GM18508 (cell line): ENCODE results near the gene TP73.
A peak's percentile ranks its signal among the peaks of the same experiment; 100 is the strongest.

Source experiments
- ATAC-seq: cut with Tn5 transposase; IDR thresholded peaks from one replicate; pipeline ENCODE4 v1.9.1; 2021; ENCODE audit warnings: moderate number of reproducible peaks; ENCODE audit not compliant: insufficient read depth, unreplicated experiment

Gene TP73

DNA sequence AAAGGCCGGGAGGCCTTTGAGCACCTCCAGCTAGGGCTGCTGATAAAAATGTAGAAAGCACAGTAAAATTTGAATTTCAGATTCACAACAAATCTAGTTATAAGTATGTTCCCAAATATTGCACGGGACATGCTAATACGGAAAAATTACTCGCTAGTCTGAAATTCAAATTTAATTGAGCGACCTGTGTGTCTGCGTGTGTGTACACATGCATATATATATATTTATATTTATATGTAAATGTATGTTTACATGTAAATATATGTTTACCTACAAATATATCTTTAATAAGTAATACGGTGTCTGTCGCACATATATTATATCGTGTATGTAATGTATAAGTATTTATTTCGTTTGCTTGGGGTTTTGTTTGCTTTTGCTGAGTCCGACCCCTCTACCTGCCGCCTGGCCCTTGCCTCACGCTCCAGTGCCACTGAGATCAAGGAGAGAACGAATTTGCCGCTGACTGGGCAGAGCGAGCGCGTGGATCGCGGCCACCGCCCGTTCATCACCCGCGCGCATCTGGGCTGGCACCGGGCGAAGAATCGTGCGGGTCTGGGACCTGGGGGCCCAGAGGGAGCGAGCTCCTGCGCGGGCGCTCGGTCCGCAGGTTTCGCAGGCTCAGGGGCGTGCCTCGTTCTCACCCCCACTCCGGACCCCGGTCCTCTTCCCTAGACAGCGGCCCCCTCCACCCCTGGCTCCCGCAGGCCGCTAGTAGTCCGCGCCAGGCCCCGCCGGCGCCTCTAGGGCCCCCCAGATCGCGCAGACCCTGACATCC, 1.9 kb upstream of the TP73 start:
- no peak for ATAC-seq

DNA sequence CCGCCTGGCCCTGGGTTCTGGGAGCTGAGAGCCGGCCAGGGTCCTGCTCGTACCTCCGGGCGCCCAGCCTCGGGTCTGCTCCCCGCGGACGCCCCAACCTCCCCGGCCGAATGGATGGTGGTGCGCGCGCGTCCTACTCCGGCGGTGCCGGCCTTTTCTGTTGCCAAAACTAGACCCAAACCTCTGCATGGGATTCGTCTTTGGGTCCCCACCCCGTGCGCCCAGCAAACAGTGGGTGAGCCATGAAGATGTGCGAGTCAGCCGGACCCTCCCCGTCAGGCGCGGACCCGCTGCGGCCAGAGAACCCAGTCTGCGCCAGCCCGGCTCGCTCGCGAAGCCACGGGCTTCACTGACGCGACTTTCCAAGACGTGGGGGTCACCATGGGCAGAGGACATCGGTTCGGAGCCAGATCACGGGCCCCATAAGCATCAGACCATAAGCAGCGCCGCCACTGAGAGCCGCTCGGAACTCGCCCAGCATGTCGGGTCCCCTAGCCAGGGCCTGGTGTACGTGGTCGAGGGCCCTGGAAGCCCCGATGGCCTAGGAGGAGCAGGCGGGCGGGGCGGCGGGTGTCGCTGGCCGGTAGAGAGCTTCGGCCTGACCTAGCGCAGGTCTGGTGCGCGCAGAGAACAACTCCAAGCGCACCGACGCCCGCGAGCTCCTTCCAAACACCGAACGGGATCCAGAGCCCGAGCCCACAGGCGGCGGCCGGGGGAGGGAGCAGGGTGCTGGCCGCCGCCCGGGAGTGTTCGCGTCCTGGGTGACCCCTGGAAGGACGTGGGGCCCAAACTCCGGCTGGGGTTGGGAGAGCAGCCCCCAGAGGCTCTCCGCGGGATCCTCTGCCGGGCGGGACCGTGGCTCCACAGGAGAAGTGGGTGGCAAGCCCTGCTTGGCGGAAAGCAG, 1.0 kb upstream of the TP73 start:
- ATAC-seq, result no peak

DNA sequence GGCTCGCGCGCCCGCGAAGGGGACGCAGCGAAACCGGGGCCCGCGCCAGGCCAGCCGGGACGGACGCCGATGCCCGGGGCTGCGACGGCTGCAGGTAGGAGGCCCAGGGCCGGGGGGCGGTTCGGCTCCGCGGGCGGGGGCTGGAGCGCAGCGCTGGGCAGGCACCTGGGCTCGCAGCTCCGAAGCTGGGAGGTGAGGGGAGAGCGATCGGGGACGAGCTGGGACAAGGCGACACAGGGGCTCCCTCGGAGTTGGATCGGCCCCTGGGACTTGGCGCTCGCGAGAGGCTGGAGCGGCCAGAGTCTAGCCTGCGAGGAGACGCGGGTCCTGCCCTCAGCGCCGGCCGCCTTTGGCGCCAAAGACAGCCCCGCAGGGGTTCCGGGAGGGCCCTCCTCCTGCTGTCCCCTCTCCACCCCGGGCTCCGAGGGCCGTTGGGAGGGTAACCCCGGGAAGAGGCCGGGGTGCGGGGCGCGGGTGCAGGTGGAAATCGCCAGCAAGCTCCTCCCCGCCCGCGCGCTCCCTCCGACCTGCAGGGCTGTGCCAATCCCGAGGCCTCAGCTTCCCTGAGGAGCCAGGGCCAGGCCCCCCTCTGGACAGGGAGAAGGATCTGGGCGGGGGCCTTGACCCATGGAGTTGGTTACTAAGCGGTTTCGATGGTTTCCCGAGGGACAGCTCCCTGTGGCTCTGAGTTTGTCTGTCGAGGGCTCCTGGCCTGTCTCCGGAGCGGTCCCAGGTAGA, 401 bp downstream of the TP73 start:
- ATAC-seq, result no peak

DNA sequence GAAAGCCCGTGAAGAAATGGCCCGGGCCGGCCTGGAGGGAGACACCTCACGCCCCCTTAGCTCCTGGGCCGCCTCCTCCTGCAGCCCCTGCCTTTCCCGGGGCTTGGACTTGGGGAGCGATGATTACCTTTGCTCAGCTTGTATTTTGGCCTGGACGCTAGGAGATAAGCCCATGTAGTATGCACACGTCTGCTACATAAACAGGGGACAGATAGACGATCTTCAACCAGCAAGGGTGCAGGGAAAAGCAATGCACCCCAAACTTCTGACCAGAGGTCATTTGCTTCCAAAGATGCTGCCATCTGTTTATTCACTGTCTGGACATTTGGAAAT, 936 bp downstream of the TP73 start:
- no peak for ATAC-seq

DNA sequence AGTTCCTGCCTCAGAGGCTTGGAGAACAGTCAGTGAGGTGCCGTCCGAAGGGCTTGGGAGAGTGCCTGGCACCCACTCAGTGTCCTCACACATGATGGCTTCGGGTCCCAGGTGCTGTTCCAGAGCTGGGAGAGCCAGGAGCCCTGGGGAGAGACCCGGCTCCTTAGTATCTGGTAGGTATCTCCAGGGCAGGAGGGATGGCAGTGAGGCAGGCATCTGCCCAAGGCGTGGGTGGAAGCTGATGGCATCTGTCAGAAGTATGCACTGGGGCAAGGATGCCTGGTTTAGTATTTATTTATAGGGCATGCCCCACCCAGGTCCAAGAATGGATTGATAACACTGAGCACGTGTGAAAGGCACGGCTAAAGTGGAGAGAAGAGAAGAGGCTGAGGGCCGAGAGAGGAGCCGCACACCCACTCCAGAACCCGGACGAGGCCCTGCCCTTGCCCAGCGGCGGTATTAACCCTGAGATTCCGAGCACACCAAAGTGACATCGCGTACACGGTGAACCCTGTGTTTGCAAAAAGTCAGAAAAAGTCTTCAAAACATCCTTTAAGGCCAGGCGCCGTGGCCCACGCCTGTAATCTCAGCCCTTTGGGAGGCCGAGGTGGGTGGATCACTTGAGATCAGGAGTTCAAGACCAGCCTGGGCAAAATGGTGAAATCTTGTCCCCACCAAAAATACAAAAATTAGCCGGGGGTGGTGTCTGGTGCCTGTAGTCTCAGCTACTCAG, 2.4 kb downstream of the TP73 start:
- ATAC-seq, result no peak

DNA sequence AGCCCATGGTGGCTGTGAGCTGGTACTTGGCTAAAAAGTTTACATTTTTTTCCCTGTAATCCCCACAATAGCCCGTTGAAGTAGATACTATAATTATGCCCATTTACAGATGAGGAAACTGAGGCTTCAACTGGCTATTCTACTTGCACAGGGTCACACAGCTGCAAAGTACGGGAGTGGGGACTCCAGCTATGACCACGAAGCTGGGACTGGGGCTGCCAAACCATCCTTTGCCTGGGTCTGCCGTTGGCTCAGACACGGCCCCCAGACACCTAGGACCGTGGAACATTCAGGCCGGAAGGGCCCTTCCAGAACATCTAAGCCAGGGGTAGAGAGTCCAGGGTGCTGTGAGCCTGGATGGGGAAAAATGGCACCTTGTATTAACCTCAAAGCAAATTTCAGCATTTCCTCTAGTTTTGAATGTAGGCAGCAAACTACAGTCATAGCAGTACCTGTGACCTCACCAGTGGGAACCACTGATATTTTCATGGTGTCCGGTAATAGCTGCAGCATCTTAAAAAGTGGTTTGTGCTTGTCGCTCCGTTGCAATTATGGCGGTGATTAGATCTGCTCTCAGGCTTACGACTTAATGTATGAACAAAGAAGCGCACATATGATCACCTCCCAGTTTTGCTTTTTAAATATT, 4.3 kb downstream of the TP73 start:
- ATAC-seq, result peak; percentile 45

DNA sequence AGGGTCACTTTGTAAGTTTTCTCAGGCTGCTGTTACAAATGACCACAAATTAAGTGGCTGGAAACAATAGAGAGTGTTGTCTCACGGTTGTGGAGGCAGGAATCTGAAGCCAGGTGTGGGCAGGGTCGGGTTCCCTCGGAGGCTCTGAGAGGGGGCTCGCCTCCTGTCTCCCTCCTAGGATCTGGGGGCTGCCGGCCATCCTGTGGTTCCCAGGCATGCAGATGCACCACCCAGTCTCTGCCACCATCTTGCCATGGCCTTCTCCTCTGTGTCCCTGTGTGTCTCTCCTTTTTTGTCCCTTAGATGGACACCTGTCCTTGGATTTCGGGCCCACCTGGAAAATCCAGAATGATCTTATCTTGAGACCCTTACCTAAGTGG, 4.8 kb downstream of the TP73 start:
- no peak for ATAC-seq

DNA sequence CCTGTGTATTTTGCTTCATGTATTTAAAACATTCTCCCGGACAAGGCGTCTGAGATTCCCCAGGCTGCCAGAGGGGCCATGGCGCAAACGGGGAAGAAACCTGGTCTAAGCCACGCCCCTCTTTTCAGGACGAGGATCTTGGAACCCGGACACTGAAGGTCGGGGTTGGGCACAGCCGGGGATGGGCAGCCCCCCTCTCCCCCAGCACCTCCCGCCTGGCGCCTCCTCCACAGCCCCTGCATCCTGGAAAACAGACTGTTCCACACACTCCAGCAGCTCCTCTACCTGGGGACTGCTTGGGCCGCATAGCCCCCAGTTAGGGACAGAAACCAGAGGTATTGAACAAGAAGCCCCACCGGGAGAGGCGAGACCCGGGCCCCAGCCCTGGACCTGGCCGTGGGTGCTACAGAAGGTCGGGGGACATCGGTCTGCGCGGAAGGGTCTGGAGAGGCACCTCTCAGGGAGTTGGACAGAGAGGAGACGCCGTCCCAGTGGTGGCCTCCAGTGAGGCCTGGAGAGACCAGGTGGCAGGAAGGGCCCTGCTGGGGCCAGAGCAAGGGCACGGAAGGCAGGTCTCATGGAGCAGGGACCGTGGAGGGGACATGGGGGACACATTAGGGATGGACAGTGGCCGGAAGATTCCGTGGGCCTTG, 5.4 kb downstream of the TP73 start:
- ATAC-seq, result no peak

DNA sequence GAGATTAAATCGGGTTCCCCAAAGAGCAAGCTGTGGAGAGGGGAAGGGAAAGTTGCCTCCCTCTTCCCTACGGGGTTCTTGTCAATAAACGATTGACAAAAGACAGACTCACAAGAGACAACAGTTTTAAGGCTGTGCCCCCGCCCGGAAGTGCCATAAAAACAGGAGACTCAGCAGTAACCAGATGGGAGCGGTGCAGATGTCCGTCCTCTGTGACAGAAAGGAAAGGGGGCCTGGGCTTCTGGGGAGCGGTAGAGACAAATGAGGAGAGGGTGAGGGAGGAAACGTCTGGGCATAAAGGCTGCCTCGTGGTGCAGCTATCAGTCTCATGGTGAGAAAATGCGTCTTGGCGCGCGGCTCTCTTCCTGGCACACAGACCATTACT, 5.9 kb downstream of the TP73 start:
- ATAC-seq, result no peak

DNA sequence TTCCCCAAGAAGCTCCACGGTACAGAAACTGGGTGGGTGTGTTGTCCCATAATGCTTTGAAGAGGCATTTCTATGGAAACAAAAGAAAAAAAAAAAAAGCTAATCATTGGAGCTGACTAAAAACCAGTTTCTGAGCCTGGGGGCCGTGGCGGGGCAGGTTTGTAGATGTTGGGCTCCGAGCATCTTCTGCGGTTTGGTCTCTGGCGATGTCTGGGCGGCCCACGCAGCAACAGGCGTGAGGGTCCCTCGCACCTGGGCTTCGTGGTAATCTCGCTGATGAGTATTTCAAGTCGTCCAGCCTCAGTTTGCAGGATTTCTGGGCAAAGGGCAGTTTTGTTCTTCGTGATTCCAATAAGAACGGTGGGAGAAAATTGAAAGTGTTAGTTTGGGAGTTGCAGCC, 6.8 kb downstream of the TP73 start:
- no peak for ATAC-seq

DNA sequence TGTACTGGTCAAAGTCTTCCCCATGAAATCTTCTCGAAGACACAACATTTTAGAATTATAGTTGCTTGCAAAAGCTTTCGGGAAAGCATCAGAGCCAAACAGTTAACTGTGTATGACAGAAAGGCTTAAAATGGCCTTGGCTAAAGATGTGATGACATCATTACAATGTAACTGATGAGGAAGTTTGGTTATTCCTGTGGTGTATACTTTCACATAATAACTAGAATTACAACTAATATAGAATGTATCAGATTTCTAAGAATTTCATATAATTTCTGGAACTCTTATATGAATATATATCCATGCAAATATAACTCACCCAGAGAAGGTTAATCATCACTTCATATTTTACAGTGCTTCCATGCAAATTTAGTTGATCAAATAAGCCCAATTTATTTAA, 8.4 kb downstream of the TP73 start:
- ATAC-seq, result no peak

DNA sequence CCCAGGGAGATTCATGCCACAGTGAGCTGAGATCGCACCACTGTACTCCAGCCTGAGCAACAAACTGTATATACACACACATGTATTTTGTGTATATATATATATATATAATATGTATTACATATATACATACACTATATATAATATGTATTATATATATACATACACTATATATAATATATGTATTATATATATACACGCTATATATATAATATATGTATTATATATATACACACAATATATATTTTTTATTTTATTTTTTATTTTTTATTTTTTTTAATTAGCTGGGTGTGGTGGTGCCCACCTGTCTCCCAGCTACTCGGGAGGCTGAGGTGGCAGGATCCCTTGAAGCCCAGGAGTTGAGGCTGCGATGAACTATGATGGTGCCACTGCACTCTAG, 9.3 kb downstream of the TP73 start:
- ATAC-seq, result no peak

DNA sequence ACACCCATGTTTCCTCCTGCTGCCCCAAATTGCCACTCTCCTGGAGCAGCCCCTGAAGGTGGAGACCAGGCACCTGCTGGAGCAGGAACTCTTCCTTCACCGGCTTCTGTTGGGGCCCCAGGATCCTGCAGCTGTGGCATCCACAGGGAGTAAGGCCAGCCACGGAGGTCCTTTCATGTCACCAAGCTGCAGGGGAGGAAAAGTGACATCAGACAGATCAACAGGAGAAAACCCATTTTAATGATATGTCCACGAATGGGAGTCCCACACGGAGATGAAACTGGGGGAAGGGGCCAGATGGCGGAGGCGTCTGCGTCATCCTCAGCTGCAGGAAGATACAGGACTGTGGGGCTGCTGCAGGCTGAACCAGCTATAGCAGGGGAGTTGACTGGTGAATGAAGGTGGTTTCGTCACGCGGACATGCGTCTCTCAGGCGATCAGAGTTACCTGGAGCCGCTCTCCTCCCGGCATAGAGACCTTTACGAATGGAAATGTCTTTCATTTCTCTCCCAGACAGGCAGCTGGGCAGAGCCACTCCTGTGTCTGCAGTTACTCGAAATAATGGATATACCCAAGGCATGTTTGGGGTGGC, 9.9 kb downstream of the TP73 start:
- ATAC-seq, result no peak

DNA sequence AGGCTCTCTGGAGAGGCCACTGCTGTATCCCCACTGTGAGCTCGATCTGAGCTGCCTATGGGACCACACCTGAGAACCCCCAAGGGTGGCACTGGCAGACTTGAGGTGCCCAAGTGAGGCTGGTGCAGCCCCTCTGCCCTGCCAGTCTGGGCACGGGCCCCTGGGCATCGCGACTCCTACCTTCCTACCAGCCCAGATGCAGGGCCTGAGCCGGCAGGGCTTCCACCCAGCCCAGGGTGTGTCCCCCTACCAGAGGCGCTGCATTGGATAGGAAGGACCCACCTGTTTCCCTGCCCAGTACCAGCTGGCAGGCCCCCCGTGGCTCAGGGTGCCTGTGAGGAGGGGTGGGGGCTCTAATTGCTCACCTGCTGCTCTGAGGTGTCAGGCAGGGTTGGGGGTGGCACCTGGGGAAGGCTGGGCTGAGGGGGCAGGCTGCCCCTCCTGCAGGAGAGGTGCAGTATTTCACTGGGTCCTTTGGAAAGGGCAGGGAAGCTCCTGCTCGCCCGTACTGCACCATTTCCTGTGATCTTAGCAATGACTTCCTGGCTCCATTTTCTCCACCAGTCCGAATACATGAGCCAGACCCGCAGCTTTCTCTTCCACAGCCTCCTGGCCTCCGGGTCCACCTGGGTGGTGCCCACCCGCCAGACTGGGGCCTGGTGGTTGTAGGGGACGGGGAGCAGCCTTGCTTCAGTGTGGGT, 11.8 kb downstream of the TP73 start:
- no peak for ATAC-seq

DNA sequence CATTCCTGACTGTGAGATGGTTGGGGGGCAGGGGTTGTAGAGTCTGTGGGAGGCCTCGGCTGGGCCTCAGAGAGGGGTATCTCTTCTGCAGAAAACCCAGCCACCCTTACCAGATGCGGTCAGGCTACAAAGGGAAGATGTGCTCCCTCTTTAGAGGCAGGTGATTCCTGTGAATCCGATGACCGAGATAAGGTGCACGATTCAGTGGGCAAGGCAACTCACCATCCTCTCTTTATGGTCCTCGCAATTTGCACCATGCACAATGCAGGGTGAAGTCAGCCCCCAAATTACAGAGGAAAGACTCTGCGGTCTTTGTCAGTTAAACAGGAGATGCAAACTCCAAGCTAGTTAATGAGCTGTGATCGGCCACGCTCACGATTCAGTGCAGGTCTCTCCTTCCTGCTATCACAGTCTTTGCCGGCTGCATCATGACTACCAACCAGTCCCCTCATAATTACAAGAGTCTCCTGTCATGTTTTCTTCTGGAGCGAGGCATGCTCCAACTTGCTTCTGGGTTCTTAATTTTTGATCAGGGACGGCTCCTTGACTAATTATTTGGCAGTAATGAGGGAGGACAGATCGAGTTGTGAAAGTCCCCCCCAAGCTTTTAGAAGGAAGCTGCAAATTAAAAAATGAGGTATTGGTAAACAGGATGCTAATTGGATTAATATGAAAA, 12.5 kb downstream of the TP73 start:
- no peak for ATAC-seq

DNA sequence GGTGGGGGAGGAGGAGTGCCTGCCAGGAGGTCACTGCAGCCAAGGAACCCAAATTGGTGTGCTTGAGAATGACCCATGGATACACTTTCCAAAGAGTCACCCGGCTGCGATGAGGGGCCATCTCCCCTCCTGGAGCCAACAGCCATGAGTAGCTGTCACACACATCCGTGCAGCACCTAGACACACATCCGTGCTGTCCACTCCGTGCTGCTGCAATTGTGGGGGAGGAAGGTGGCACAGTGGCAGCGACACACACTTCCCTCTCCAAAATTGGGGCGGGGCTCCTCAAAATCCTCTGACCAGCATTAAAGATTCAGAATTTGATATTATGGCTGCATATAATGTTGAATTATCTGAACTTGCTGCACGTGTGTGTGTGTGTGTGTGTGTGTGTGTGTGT, 15.8 kb downstream of the TP73 start:
- no peak for ATAC-seq

DNA sequence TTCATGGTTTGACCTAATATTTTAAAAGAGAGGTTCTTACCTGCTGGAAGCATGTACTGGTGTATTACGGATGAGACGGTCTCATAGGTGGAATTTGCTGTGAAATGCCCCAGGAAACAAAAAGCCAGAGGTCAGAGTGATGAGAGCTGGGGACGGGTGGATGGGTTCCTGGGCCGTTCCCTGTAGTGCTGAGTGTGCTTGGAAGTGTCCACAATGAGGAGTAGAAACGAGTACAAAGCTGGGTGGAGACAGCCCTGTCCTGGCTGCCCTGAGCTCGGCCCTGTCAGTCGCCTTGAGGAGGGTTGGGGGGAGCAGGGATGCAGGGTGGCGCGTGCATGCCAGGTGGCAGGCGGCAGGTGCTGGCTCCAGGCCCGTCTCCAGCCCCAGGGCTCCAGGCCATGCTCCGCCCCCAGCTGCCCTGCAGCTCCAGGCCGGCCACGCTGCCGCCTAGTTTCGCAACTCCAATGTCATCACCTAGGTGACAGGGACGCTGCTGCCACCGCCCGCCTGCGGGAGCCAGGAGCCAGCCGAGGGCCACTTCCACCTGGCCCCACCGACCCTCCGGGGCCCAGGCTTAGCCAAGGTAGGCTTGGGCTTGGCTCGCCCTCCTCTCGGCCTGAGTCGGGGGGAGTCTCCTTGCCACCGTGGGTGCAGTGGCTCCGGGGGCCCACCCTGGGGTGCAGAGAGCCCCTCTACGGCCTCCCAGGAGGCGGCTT, 16.4 kb downstream of the TP73 start:
- ATAC-seq, result no peak
